Stimulated activated naive CD8-positive, alpha-beta T cell treated with anti-CD3 and anti-CD28 coated beads, Interleukin-15, Interleukin-2, amounts not matched to agents 100 ng/mL and 50 ng/mL, for 24 hours (primary cell): ENCODE measurements around the gene ABHD17C.

Source experiments
- H3K27ac Mint-ChIP-seq: one replicate; pipeline ENCODE4 v1.8.0; 2021; ENCODE audit warnings: mild to moderate bottlenecking, mixed read lengths
- H3K27me3 Mint-ChIP-seq: one replicate; pipeline ENCODE4 v1.8.0; 2021; ENCODE audit warnings: mixed read lengths
- H3K36me3 Mint-ChIP-seq: one replicate; pipeline ENCODE4 v1.8.0; 2021; ENCODE audit warnings: low read depth, mixed read lengths
- H3K4me1 Mint-ChIP-seq: one replicate; pipeline ENCODE4 v1.8.0; 2021; ENCODE audit warnings: low read depth, mixed read lengths
- H3K4me3 Mint-ChIP-seq: one replicate; pipeline ENCODE4 v1.8.0; 2021; ENCODE audit warnings: mild to moderate bottlenecking, mixed read lengths
- H3K9me3 Mint-ChIP-seq: one replicate; pipeline ENCODE4 v1.8.0; 2021; ENCODE audit warnings: mixed read lengths

The ABHD17C gene

GRCh38 chr15:80732167-80732566, 37.1 kb downstream of the ABHD17C start:
- no peak overlapping the region for H3K27ac Mint-ChIP-seq
- H3K4me1 Mint-ChIP-seq, result no peaks in the 10 kb centered on the region
- H3K4me3 Mint-ChIP-seq, result no peak overlapping the region
- H3K27me3 Mint-ChIP-seq, result no peaks in the 10 kb centered on the region
- H3K9me3 Mint-ChIP-seq, result no peaks in the 10 kb centered on the region
- no peaks in the 10 kb centered on the region for H3K36me3 Mint-ChIP-seq

- Mint-ChIP-seq H3K27ac (no peak overlapping the region), H3K36me3 (no peaks in the 10 kb centered on the region), H3K4me1 (no peaks in the 10 kb centered on the region), H3K9me3 (no peaks in the 10 kb centered on the region), H3K4me3 (no peak overlapping the region), H3K27me3 (no peaks in the 10 kb centered on the region)
Measured at GRCh38 chr15:80732818-80733217, 37.7 kb downstream of the ABHD17C start.

GRCh38 chr15:80733460-80733859, 38.4 kb downstream of the ABHD17C start:
- no peaks in the 10 kb centered on the region for H3K36me3 Mint-ChIP-seq
- H3K27ac Mint-ChIP-seq, result no peak overlapping the region
- no peaks in the 10 kb centered on the region for H3K27me3 Mint-ChIP-seq
- H3K9me3 Mint-ChIP-seq, result no peaks in the 10 kb centered on the region
- H3K4me1 Mint-ChIP-seq, result no peaks in the 10 kb centered on the region
- no peak overlapping the region for H3K4me3 Mint-ChIP-seq

- H3K4me1 Mint-ChIP-seq, result no peaks in the 10 kb centered on the region
- no peaks in the 10 kb centered on the region for H3K27me3 Mint-ChIP-seq
- H3K4me3 Mint-ChIP-seq, result no peak overlapping the region
- no peak overlapping the region for H3K27ac Mint-ChIP-seq
- H3K36me3 Mint-ChIP-seq, result no peaks in the 10 kb centered on the region
- H3K9me3 Mint-ChIP-seq, result no peaks in the 10 kb centered on the region
Measured at GRCh38 chr15:80735344-80735743, 40.2 kb downstream of the ABHD17C start.

- Mint-ChIP-seq H3K4me3 (no peak overlapping the region), H3K36me3 (no peaks in the 10 kb centered on the region), H3K4me1 (no peaks in the 10 kb centered on the region), H3K27ac (no peak overlapping the region), H3K27me3 (no peaks in the 10 kb centered on the region), H3K9me3 (no peaks in the 10 kb centered on the region)
Measured at GRCh38 chr15:80736560-80736959, 41.5 kb downstream of the ABHD17C start.

GRCh38 chr15:80739919-80740318, 44.8 kb downstream of the ABHD17C start:
- Mint-ChIP-seq H3K4me1 (no peaks in the 10 kb centered on the region), H3K4me3 (no peak overlapping the region), H3K36me3 (no peaks in the 10 kb centered on the region), H3K27me3 (no peaks in the 10 kb centered on the region), H3K27ac (no peak overlapping the region), H3K9me3 (no peaks in the 10 kb centered on the region)

GRCh38 chr15:80742081-80742480, 47.0 kb downstream of the ABHD17C start:
- no peak overlapping the region for H3K4me3 Mint-ChIP-seq
- H3K9me3 Mint-ChIP-seq, result peaks cover 12% of the 10 kb centered on the region
- H3K4me1 Mint-ChIP-seq, result no peaks in the 10 kb centered on the region
- no peaks in the 10 kb centered on the region for H3K27me3 Mint-ChIP-seq
- no peak overlapping the region for H3K27ac Mint-ChIP-seq
- H3K36me3 Mint-ChIP-seq, result no peaks in the 10 kb centered on the region

- H3K27ac Mint-ChIP-seq, result no peak overlapping the region
- no peaks in the 10 kb centered on the region for H3K27me3 Mint-ChIP-seq
- no peaks in the 10 kb centered on the region for H3K4me1 Mint-ChIP-seq
- peaks cover 12% of the 10 kb centered on the region for H3K9me3 Mint-ChIP-seq
- H3K36me3 Mint-ChIP-seq, result no peaks in the 10 kb centered on the region
- no peak overlapping the region for H3K4me3 Mint-ChIP-seq
Measured at GRCh38 chr15:80743189-80743833, 48.2 kb downstream of the ABHD17C start.

GRCh38 chr15:80744415-80744814, 49.3 kb downstream of the ABHD17C start:
- no peaks in the 10 kb centered on the region for H3K4me1 Mint-ChIP-seq
- no peak overlapping the region for H3K4me3 Mint-ChIP-seq
- no peaks in the 10 kb centered on the region for H3K36me3 Mint-ChIP-seq
- H3K27ac Mint-ChIP-seq, result no peak overlapping the region
- no peaks in the 10 kb centered on the region for H3K27me3 Mint-ChIP-seq
- H3K9me3 Mint-ChIP-seq, result peaks cover 12% of the 10 kb centered on the region

- Mint-ChIP-seq H3K27ac (no peak overlapping the region), H3K4me1 (no peaks in the 10 kb centered on the region), H3K4me3 (no peak overlapping the region), H3K9me3 (peaks cover 12% of the 10 kb centered on the region), H3K27me3 (no peaks in the 10 kb centered on the region), H3K36me3 (peaks cover 2% of the 10 kb centered on the region)
Measured at GRCh38 chr15:80744826-80745225, 49.7 kb downstream of the ABHD17C start.

GRCh38 chr15:80745888-80746287, 50.8 kb downstream of the ABHD17C start:
- Mint-ChIP-seq H3K9me3 (peaks cover 12% of the 10 kb centered on the region), H3K4me3 (no peak overlapping the region), H3K36me3 (peaks cover 11% of the 10 kb centered on the region), H3K4me1 (no peaks in the 10 kb centered on the region), H3K27ac (no peak overlapping the region), H3K27me3 (no peaks in the 10 kb centered on the region)

GRCh38 chr15:80747317-80748053, 52.4 kb downstream of the ABHD17C start:
- Mint-ChIP-seq H3K27ac (no peak overlapping the region), H3K4me1 (no peaks in the 10 kb centered on the region), H3K4me3 (no peak overlapping the region), H3K27me3 (no peaks in the 10 kb centered on the region), H3K36me3 (peaks cover 11% of the 10 kb centered on the region), H3K9me3 (peaks cover 12% of the 10 kb centered on the region)

- H3K4me3 Mint-ChIP-seq, result no peak overlapping the region
- no peaks in the 10 kb centered on the region for H3K27me3 Mint-ChIP-seq
- no peak overlapping the region for H3K27ac Mint-ChIP-seq
- H3K4me1 Mint-ChIP-seq, result no peaks in the 10 kb centered on the region
- peaks cover 12% of the 10 kb centered on the region for H3K9me3 Mint-ChIP-seq
- peaks cover 11% of the 10 kb centered on the region for H3K36me3 Mint-ChIP-seq
Measured at GRCh38 chr15:80749589-80749988, 54.5 kb downstream of the ABHD17C start.

- peaks cover under 1% of the 10 kb centered on the region for H3K4me1 Mint-ChIP-seq
- peaks cover 11% of the 10 kb centered on the region for H3K9me3 Mint-ChIP-seq
- H3K36me3 Mint-ChIP-seq, result peaks cover 14% of the 10 kb centered on the region
- H3K4me3 Mint-ChIP-seq, result no peak overlapping the region
- H3K27me3 Mint-ChIP-seq, result no peaks in the 10 kb centered on the region
- H3K27ac Mint-ChIP-seq, result no peak overlapping the region
Measured at GRCh38 chr15:80750575-80750974, 55.5 kb downstream of the ABHD17C start.

GRCh38 chr15:80752204-80752603, 57.1 kb downstream of the ABHD17C start:
- no peak overlapping the region for H3K4me3 Mint-ChIP-seq
- no peaks in the 10 kb centered on the region for H3K27me3 Mint-ChIP-seq
- peaks cover 18% of the 10 kb centered on the region for H3K36me3 Mint-ChIP-seq
- H3K27ac Mint-ChIP-seq, result no peak overlapping the region
- H3K4me1 Mint-ChIP-seq, result peaks cover 4% of the 10 kb centered on the region
- H3K9me3 Mint-ChIP-seq, result no peaks in the 10 kb centered on the region

GRCh38 chr15:80753161-80753560, 58.1 kb downstream of the ABHD17C start:
- no peaks in the 10 kb centered on the region for H3K27me3 Mint-ChIP-seq
- H3K4me1 Mint-ChIP-seq, result peaks cover 4% of the 10 kb centered on the region
- H3K27ac Mint-ChIP-seq, result no peak overlapping the region
- H3K36me3 Mint-ChIP-seq, result peaks cover 18% of the 10 kb centered on the region
- H3K4me3 Mint-ChIP-seq, result no peak overlapping the region
- no peaks in the 10 kb centered on the region for H3K9me3 Mint-ChIP-seq
